DND-41 (cell line): ENCODE results near the gene OPHN1.

Experiments
- CTCF ChIP-seq: IDR thresholded peaks from 2 replicates; pipeline ENCODE4 v1.5.1; 2012; ENCODE audit warnings: borderline replicate concordance, low read length, moderate library complexity, mild to moderate bottlenecking; ENCODE audit not compliant: poor library complexity, severe bottlenecking; ENCODE audit errors: extremely low read depth
- EZH2 ChIP-seq: IDR thresholded peaks from 3 replicates; pipeline ENCODE4 v1.6.1; 2012; ENCODE audit warnings: borderline replicate concordance, low read depth, mild to moderate bottlenecking, moderate library complexity, low read length, inconsistent platforms; ENCODE audit not compliant: severe bottlenecking

- no peak for TF ChIP-seq CTCF
- TF ChIP-seq EZH2: no peak
Observed at GRCh38 chrX:68186552-68187262, 246.6 kb downstream of the OPHN1 start.
